ENCODE results near the gene MRPL55. TPM values are rescaled to one million over a fixed set of nuclear protein-coding genes. Genes with fewer than 3 reads are reported as not detected.

Gene MRPL55
- polyA plus RNA-seq, 1 donor from 2014 or later, result 168 TPM

DNA sequence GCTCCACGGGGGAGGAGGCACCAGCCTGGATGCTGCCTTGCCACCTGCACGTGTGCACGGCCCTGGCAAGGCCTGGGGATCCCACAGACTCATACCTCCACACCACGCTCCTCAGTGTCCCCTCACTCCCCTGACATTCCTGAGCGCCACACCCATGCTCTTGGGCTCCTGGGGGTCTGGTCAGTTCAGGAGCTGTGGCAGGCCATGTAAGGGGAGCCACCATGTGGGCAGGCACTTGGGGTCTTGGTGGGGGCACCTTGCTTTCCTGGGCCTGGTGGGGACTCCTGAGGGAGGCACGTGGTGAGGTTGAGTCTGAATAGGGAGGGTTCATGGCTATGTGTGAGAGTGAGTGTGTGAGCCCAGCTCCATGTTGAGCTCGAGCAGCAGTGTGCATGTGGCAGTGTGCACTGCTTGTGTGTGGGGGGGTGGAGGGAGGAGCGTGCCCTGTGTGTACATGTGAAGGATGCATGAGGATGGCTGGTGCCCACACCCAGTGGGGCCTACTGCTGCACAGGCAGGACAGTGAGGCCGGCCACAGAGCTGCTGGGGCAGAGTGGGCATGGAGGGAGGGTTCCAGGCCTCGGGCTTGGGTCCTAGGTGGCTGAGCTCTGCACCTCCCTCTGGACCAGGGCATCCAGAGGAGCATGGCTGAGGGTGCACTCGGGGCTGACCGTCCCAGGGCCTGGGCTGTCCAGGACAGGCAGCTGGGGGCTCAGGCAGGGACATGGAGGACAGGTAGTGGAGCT, 42.3 kb upstream of the MRPL55 start:
- H3K9me2 ChIP-seq (ENCODE audit: insufficient read depth, low read length), result no peaks in the 10 kb centered on the region
- H3K79me2 ChIP-seq (replicated peaks; ENCODE audit: insufficient read depth, low read length), result no peaks in the 10 kb centered on the region
- no peaks in the 10 kb centered on the region for H3K27me3 ChIP-seq (ENCODE audit: insufficient read depth, low read depth, low read length)
- H3K4me2 ChIP-seq (ENCODE audit: low read length), result no peak overlapping the region
- TF ChIP-seq, protein P1, sequence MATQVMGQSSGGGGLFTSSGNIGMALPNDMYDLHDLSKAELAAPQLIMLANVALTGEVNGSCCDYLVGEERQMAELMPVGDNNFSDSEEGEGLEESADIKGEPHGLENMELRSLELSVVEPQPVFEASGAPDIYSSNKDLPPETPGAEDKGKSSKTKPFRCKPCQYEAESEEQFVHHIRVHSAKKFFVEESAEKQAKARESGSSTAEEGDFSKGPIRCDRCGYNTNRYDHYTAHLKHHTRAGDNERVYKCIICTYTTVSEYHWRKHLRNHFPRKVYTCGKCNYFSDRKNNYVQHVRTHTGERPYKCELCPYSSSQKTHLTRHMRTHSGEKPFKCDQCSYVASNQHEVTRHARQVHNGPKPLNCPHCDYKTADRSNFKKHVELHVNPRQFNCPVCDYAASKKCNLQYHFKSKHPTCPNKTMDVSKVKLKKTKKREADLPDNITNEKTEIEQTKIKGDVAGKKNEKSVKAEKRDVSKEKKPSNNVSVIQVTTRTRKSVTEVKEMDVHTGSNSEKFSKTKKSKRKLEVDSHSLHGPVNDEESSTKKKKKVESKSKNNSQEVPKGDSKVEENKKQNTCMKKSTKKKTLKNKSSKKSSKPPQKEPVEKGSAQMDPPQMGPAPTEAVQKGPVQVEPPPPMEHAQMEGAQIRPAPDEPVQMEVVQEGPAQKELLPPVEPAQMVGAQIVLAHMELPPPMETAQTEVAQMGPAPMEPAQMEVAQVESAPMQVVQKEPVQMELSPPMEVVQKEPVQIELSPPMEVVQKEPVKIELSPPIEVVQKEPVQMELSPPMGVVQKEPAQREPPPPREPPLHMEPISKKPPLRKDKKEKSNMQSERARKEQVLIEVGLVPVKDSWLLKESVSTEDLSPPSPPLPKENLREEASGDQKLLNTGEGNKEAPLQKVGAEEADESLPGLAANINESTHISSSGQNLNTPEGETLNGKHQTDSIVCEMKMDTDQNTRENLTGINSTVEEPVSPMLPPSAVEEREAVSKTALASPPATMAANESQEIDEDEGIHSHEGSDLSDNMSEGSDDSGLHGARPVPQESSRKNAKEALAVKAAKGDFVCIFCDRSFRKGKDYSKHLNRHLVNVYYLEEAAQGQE (IDR thresholded peaks at IDR 0.05; ENCODE audit: borderline replicate concordance), result no peak
- TF ChIP-seq EZH2 (IDR thresholded peaks at IDR 0.05; ENCODE audit: borderline replicate concordance, insufficient read depth, low read length, poor library complexity, severe bottlenecking) (no peak), SMC3 (conservative IDR thresholded peaks at IDR 0.05; ENCODE audit: poor library complexity) (no peak), CTCF (IDR thresholded peaks at IDR 0.05; ENCODE audit: poor library complexity, severe bottlenecking) (no peak), MXI1 (conservative IDR thresholded peaks at IDR 0.05; ENCODE audit: poor library complexity, severe bottlenecking) (no peak), TAF1 (IDR thresholded peaks at IDR 0.05; ENCODE audit: low read depth) (no peak), POLR2AphosphoS5 (IDR thresholded peaks at IDR 0.05) (no peak), RAD21 (conservative IDR thresholded peaks at IDR 0.05) (no peak), EP300 (conservative IDR thresholded peaks at IDR 0.05; ENCODE audit: poor library complexity, severe bottlenecking) (no peak)
- H3F3A ChIP-seq (ENCODE audit: insufficient read depth, low read length, poor library complexity, severe bottlenecking), result no peaks in the 10 kb centered on the region
- H2AFZ ChIP-seq (ENCODE audit: low read depth, low read length), result no peak overlapping the region
- H3K27ac ChIP-seq (ENCODE audit: low read length), result no peak overlapping the region
- H4K20me1 ChIP-seq (ENCODE audit: insufficient read depth), result no peaks in the 10 kb centered on the region
- H3K36me3 ChIP-seq (ENCODE audit: insufficient read depth, low read length), result no peaks in the 10 kb centered on the region
- no peaks in the 10 kb centered on the region for H3K9me3 ChIP-seq (ENCODE audit: low read length)
- H3K4me3 ChIP-seq (ENCODE audit: low read length), result no peak overlapping the region
- H3K9ac ChIP-seq (ENCODE audit: low read length), result no peak overlapping the region

DNA sequence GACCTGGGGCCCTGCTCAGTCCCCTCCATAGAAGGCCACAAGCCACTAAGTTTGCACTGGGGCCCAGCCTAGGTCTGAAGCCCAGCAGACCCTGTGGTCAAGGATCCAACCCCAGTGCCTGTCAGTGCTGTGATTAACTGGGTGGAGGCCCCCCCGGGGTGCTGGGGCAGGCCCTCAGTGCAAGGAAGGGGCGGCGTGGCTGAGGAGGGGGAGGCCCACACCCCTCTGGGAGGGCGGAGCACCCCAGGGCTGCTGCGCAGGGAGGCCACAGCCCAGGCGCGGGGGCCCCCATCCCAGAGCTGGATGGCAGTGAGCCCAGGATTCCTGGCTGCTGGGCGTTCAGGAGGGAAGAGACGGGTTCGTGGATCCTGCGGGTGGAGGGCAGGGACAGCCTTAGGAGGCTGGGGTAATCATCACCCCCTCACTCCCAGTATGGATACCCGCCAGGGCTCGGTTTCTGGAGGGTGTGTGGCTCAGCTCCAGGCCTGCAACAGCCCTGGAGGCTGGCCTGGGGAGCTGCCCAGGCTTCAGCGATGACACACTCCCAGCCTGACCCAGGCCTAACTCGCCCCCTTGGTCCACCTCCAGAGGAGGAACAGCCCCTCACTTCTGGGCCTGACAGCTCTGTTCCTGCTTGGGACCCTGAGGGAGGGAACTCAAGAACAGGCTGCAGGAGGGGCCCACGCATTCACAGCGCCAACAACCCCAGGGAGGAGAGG, 41.5 kb upstream of the MRPL55 start:
- no peak overlapping the region for H3K4me3 ChIP-seq (ENCODE audit: low read length)
- no peaks in the 10 kb centered on the region for H3K36me3 ChIP-seq (ENCODE audit: insufficient read depth, low read length)
- no peaks in the 10 kb centered on the region for H3K9me2 ChIP-seq (ENCODE audit: insufficient read depth, low read length)
- H3K27me3 ChIP-seq (ENCODE audit: insufficient read depth, low read depth, low read length), result no peaks in the 10 kb centered on the region
- no peak overlapping the region for H3K4me2 ChIP-seq (ENCODE audit: low read length)
- H4K20me1 ChIP-seq (ENCODE audit: insufficient read depth), result no peaks in the 10 kb centered on the region
- TF ChIP-seq MXI1 (conservative IDR thresholded peaks at IDR 0.05; ENCODE audit: poor library complexity, severe bottlenecking) (no peak), RAD21 (conservative IDR thresholded peaks at IDR 0.05) (no peak), EZH2 (IDR thresholded peaks at IDR 0.05; ENCODE audit: borderline replicate concordance, insufficient read depth, low read length, poor library complexity, severe bottlenecking) (no peak), CTCF (IDR thresholded peaks at IDR 0.05; ENCODE audit: poor library complexity, severe bottlenecking) (no peak), EP300 (conservative IDR thresholded peaks at IDR 0.05; ENCODE audit: poor library complexity, severe bottlenecking) (no peak), POLR2AphosphoS5 (IDR thresholded peaks at IDR 0.05) (no peak), TAF1 (IDR thresholded peaks at IDR 0.05; ENCODE audit: low read depth) (no peak), SMC3 (conservative IDR thresholded peaks at IDR 0.05; ENCODE audit: poor library complexity) (no peak)
- TF ChIP-seq, protein P1 (IDR thresholded peaks at IDR 0.05; ENCODE audit: borderline replicate concordance), result no peak
- no peak overlapping the region for H2AFZ ChIP-seq (ENCODE audit: low read depth, low read length)
- H3K79me2 ChIP-seq (replicated peaks; ENCODE audit: insufficient read depth, low read length), result no peaks in the 10 kb centered on the region
- no peaks in the 10 kb centered on the region for H3K9me3 ChIP-seq (ENCODE audit: low read length)
- no peak overlapping the region for H3K27ac ChIP-seq (ENCODE audit: low read length)
- H3F3A ChIP-seq (ENCODE audit: insufficient read depth, low read length, poor library complexity, severe bottlenecking), result no peaks in the 10 kb centered on the region
- H3K9ac ChIP-seq (ENCODE audit: low read length), result no peak overlapping the region
